HG03139 (cell line): ENCODE data around the gene ACTMAP.

Experiments used
- ATAC-seq: cut with Tn5 transposase; IDR thresholded peaks from one replicate; pipeline ENCODE4 v1.9.1; 2021; ENCODE audit not compliant: unreplicated experiment

ACTMAP gene

GRCh38 chr19:40701758-40702157 lies 48.5 kb downstream of the ACTMAP start:
- ATAC-seq, result no peak

- no peak for ATAC-seq
Measured at GRCh38 chr19:40700083-40700482, 50.2 kb downstream of the ACTMAP start.

DNA sequence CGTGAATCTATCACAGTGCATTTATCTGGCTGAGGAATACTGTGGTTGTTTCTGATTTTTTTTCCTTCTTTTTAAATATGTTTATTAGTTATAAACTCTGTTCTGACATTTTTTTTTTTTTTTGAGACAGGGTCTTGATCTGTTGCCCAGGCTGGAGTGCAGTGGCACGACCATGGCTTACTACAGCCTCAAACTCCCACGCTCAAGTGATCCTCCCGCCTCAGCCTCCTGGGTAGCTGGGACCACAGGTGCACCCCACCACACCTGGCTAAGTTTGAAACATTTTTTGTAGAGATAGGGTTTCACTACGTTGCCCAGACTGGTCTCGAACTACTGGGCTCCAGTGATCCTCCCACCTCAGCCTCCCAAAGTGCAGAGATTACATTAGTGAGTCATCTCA lies 53.3 kb downstream of the ACTMAP start:
- ATAC-seq, result no peak

GRCh38 chr19:40695881-40696280 lies 54.4 kb downstream of the ACTMAP start:
- ATAC-seq, result no peak

- ATAC-seq, result no peak
Measured at GRCh38 chr19:40693896-40694295, 56.4 kb downstream of the ACTMAP start.

DNA sequence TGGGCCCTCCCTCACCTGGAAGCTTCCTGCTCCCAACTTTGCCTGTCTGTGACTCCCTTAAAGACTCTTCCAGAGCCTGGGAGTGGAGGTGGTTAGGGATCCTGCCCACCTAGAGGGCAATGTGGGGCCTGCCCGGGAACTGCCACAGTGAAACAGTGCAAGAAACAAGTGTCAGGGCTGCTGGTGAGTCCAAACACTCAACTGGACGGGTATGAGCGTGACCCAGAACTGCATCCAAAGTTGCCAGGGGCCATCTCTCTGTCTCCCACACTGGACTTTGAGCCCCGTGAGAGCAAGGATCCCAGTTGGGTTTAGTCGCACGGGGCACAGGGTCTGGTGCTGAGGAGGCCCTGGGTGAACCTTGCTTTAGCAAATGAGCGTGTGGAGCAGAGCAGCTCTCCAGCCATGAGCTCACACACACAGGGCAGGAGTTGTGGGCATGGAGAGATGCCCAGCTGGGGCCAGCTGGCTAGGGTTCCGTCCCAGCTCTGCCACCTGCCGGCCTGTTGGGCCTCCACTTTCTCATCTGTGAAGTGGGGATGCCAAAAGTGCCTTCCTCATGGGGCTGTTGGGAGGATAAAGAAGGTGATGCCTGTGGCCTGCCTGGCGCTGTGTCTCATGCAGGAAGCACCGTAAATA lies 57.0 kb downstream of the ACTMAP start:
- no peak for ATAC-seq

GRCh38 chr19:40692212-40692551 lies 58.1 kb downstream of the ACTMAP start:
- ATAC-seq, result no peak

GRCh38 chr19:40691421-40692211 lies 58.7 kb downstream of the ACTMAP start:
- no peak for ATAC-seq
